Stimulated activated CD4-positive, alpha-beta T cell treated with anti-CD3 and anti-CD28 coated beads, Interleukin-12 subunit alpha, Interleukin-12 subunit beta, amount 100 ng/mL, for 24 hours (primary cell): ENCODE measurements around the gene SAMSN1.
"Not testable (repeated sequence)": the region's sequence is repeated elsewhere in the genome, so short reads cannot be mapped to it uniquely, and the experiment has no call there.

Experiments
- DNase-seq, 2 experiments: peaks; one replicate each; pipeline ENCODE4 v3.0.0-alpha.2; 2020; ENCODE audit warnings: low read depth in 2 of 2

The SAMSN1 gene

GRCh38 chr21:14566894-14567293 is 20.8 kb upstream of the SAMSN1 start:
- no peak for DNase-seq

GRCh38 chr21:14562959-14563358 is 16.8 kb upstream of the SAMSN1 start:
- no peak for DNase-seq

- no peak for DNase-seq
These were observed 14.4 kb upstream of the SAMSN1 start for GRCh38 chr21:14560555-14560954.

GRCh38 chr21:14560139-14560538 is 14.0 kb upstream of the SAMSN1 start:
- DNase-seq, result no peak

- no peak for DNase-seq
These were observed 13.0 kb upstream of the SAMSN1 start for GRCh38 chr21:14559102-14559501.

- no peak for DNase-seq
These were observed 11.3 kb upstream of the SAMSN1 start for GRCh38 chr21:14557413-14557812.

GRCh38 chr21:14554948-14555347 is 8.8 kb upstream of the SAMSN1 start:
- no peak for DNase-seq

GRCh38 chr21:14553422-14553821 is 7.3 kb upstream of the SAMSN1 start:
- DNase-seq, result no peak

GRCh38 chr21:14551741-14552140 is 5.6 kb upstream of the SAMSN1 start:
- no peak for DNase-seq

GRCh38 chr21:14550135-14550534 is 4.0 kb upstream of the SAMSN1 start:
- DNase-seq, result no peak

GRCh38 chr21:14548779-14549178 is 2.7 kb upstream of the SAMSN1 start:
- DNase-seq, result no peak

GRCh38 chr21:14547834-14548513 is 1.9 kb upstream of the SAMSN1 start:
- no peak for DNase-seq

GRCh38 chr21:14546719-14547118 is 604 bp upstream of the SAMSN1 start:
- not testable (repeated sequence) for DNase-seq

- no peak for DNase-seq
These were observed 2.1 kb downstream of the SAMSN1 start for GRCh38 chr21:14543983-14544382.

- DNase-seq, result no peak
These were observed 3.5 kb downstream of the SAMSN1 start for GRCh38 chr21:14542638-14543037.

- DNase-seq, result no peak
These were observed 4.1 kb downstream of the SAMSN1 start for GRCh38 chr21:14541841-14542490.

GRCh38 chr21:14538483-14538882 is 7.6 kb downstream of the SAMSN1 start:
- DNase-seq, result no peak

GRCh38 chr21:14536929-14537328 is 9.2 kb downstream of the SAMSN1 start:
- DNase-seq, result no peak

- DNase-seq, result no peak
These were observed 10.4 kb downstream of the SAMSN1 start for GRCh38 chr21:14535702-14536101.

GRCh38 chr21:14533499-14534428 is 12.4 kb downstream of the SAMSN1 start:
- DNase-seq, result no peak

- no peak for DNase-seq
These were observed 14.3 kb downstream of the SAMSN1 start for GRCh38 chr21:14531757-14532316.

- no peak for DNase-seq
These were observed 15.5 kb downstream of the SAMSN1 start for GRCh38 chr21:14530592-14530991.
